K562 (cell line): ENCODE data around the gene CD84. TPM values are rescaled to one million over a fixed set of nuclear protein-coding genes. Genes with fewer than 3 reads are reported as not detected.
A peak's percentile ranks its signal among the peaks of the same experiment; 100 is the strongest.

Experiments
- ATAC-seq: fragments of 200-7000 bp; cut with Tn5 transposase; 3 replicates; pipeline ENCODE4 v1.9.1; 2020; ENCODE audit warnings: moderate library complexity
- BruUV-seq: library from RNA; stranded (reverse); fragments of 400-500 nt; replicated peaks from 2 replicates; lab custom pipeline; 2021; lab: Mats Ljungman, UMichigan
- CTCF ChIA-PET: fragments of 300-600 bp; formaldehyde crosslinking; extraction: SDS; loops from one replicate; lab custom pipeline; 2021; ENCODE audit warnings: low intra/inter-chr PET ratio; lab: Yijun Ruan, JAX
- POLR2A ChIA-PET: fragments of 300-600, 350-650 bp; sonication (Branson Sonifier 250); formaldehyde crosslinking; extraction: SDS; loops from one replicate; lab custom pipeline; 2021; ENCODE audit warnings: antibody characterized with exemption, inconsistent platforms; lab: Yijun Ruan, JAX
- DNase-seq, 4 experiments: peaks; one replicate each; pipeline versions ENCODE4 v3.0.0 to v3.0.0-alpha.2; 2011 to 2018; ENCODE audit warnings: low spot score in 3 of 4, mixed read lengths in 3 of 4; ENCODE audit errors: extremely low read depth in 1 of 4
- FAIRE-seq: peaks from 2 replicates; lab custom pipeline; 2011; peaks lifted over from hg19 to GRCh38; lab: Jason Lieb, UNC
- H2AFZ ChIP-seq: 2 replicates; pipeline ENCODE4 v1.6.0; 2011; ENCODE audit warnings: low read depth, low read length, control low read depth, inconsistent platforms
- H3K27ac ChIP-seq: fragments of 200-600 bp; 3 replicates; pipeline ENCODE4 v1.8.0; 2011; ENCODE audit warnings: low read depth, mild to moderate bottlenecking, control low read depth, inconsistent platforms, low read length, moderate library complexity, mixed read lengths; ENCODE audit errors: extremely low read depth
- H3K27me3 ChIP-seq, 2 experiments: fragments of 300-600 bp in 1 of 2; 2 replicates in 1 of 2; 3 replicates in 1 of 2; pipeline versions ENCODE4 v1.6.0 to v1.8.0; 2011; ENCODE audit warnings: inconsistent platforms in 2 of 2, low read length in 2 of 2, mild to moderate bottlenecking in 1 of 2, mixed read lengths in 1 of 2, moderate library complexity in 1 of 2; ENCODE audit not compliant: control insufficient read depth in 2 of 2, insufficient read depth in 2 of 2
- H3K36me3 ChIP-seq: fragments of 300-600 bp; 3 replicates; pipeline ENCODE4 v1.8.0; 2011; ENCODE audit warnings: mild to moderate bottlenecking, low read length, inconsistent platforms; ENCODE audit not compliant: control insufficient read depth, insufficient read depth
- H3K4me1 ChIP-seq, 2 experiments: fragments of 200-600 bp in 1 of 2; replicated peaks in 1 of 2; 2 replicates in 1 of 2; 3 replicates in 1 of 2; pipeline versions ENCODE4 v1.5.1 to v1.8.0; 2011; ENCODE audit warnings: inconsistent platforms in 2 of 2, low read length in 2 of 2, mild to moderate bottlenecking in 1 of 2, mixed read lengths in 1 of 2, moderate library complexity in 1 of 2; ENCODE audit not compliant: control insufficient read depth in 2 of 2, insufficient read depth in 2 of 2
- H3K4me2 ChIP-seq: 2 replicates; pipeline ENCODE4 v1.6.1; 2011; ENCODE audit warnings: low read length, control low read depth, inconsistent platforms, mixed read lengths; ENCODE audit not compliant: insufficient read depth
- H3K4me3 ChIP-seq: fragments of 200-600 bp; sonication (generic), shearing (Covaris generic); 2 replicates; pipeline ENCODE4 v1.5.1; 2016; ENCODE audit warnings: control low read depth, inconsistent platforms
- H3K79me2 ChIP-seq: fragments of 200-600 bp; 3 replicates; pipeline ENCODE4 v1.8.0; 2011; ENCODE audit warnings: low read length, inconsistent platforms; ENCODE audit not compliant: control insufficient read depth, insufficient read depth
- H3K9ac ChIP-seq, 2 experiments: 2 replicates each; pipeline versions ENCODE4 v1.6.0 to v1.6.1; 2011; ENCODE audit warnings: low read depth in 2 of 2, low read length in 2 of 2, control low read depth in 1 of 2, inconsistent platforms in 1 of 2, mild to moderate bottlenecking in 1 of 2, mixed read lengths in 1 of 2; ENCODE audit not compliant: insufficient read depth in 1 of 2
- H3K9me1 ChIP-seq: one replicate; pipeline ENCODE4 v1.6.0; 2011; ENCODE audit warnings: inconsistent platforms, mild to moderate bottlenecking, low read length, moderate library complexity; ENCODE audit not compliant: control insufficient read depth, insufficient read depth
- H3K9me3 ChIP-seq: replicated peaks from 2 replicates; pipeline ENCODE4 v1.5.1; 2011; ENCODE audit warnings: low read depth, low read length, inconsistent platforms; ENCODE audit not compliant: control insufficient read depth, insufficient read depth
- H4K20me1 ChIP-seq: replicated peaks from 2 replicates; pipeline ENCODE4 v1.6.1; 2011; ENCODE audit warnings: low read length, inconsistent platforms, mixed read lengths; ENCODE audit not compliant: control insufficient read depth, insufficient read depth
- NR2C2 ChIP-seq, 2 experiments: fragments of 200-800 bp in 1 of 2; sonication (Bioruptor generic) in 1 of 2; sonication (generic) in 1 of 2; formaldehyde crosslinking in 1 of 2; IDR thresholded peaks; 2 replicates each; pipeline versions ENCODE4 v1.6.1 to v1.8.0; 2016 to 2022; ENCODE audit warnings: mild to moderate bottlenecking in 1 of 2, missing compliant biosample characterization in 1 of 2, missing genetic modification characterization in 1 of 2, missing genetic modification reagents in 1 of 2
- RBM15 ChIP-seq: fragments of 200-400 bp; formaldehyde crosslinking; IDR thresholded peaks from 2 replicates; pipeline ENCODE4 v1.6.1; 2018; ENCODE audit warnings: mild to moderate bottlenecking, low read length, moderate library complexity; ENCODE audit not compliant: insufficient read depth
- TEAD1 ChIP-seq, 2 experiments: fragments of 450-650 bp in 1 of 2; sonication (generic) in 1 of 2; formaldehyde crosslinking; IDR thresholded peaks; 2 replicates each; pipeline versions ENCODE4 v1.4.0 to v1.8.0; 2020 to 2022; ENCODE audit warnings: mild to moderate bottlenecking in 2 of 2, missing genetic modification reagents in 1 of 2
- WGBS: fragments of 100-300 bp; shearing (Covaris generic); methylation state at CpG from one replicate; pipeline ENCODE4 v1.1.6; 2016; ENCODE audit warnings: low coverage, mixed read lengths; ENCODE audit not compliant: insufficient coverage; ENCODE audit errors: missing lambda C conversion rate; 5-methylcytosine and 5-hydroxymethylcytosine counted together
- in situ Hi-C: fragments of 300-500 bp; cut with MboI; formaldehyde crosslinking; loops from 4 replicates; pipeline ENCODE4 v1.15.0; 2018; ENCODE audit warnings: inconsistent platforms, mixed read lengths
- intact Hi-C: fragments of 100-400 bp; cut with micrococcal nuclease; formaldehyde crosslinking; loops from 2 replicates; pipeline ENCODE4 v1.14.2; 2022
- polyA plus RNA-seq, 8 experiments: library from polyadenylated mRNA; depleted of rRNA in 4 of 8; stranded (reverse) in 5 of 8; unstranded in 3 of 8; fragments of >200 nt; fragmentation: Nextera tagmentation in 2 of 8; fragmentation: Illumina TruSeq in 1 of 8; extraction: Ambion mirVana in 2 of 8; extraction: Trizol in 1 of 8; gene quantifications; 2 replicates each; pipeline versions ENCODE4 v1.2.1 to v1.2.3, GENCODE V29; 2011 to 2014; ENCODE audit warnings: inconsistent platforms in 1 of 8, missing spikeins in 1 of 8
- total RNA-seq, 7 experiments: library from RNA; depleted of rRNA in 6 of 7; stranded (reverse); fragments of >200 nt in 6 of 7; fragmentation: Illumina TruSeq in 2 of 7; extraction: Trizol in 2 of 7; gene quantifications; 2 replicates each; pipeline versions ENCODE4 v1.2.1 to v1.2.3, GENCODE V29; 2011 to 2021; ENCODE audit warnings: low replicate concordance in 1 of 7
- TF ChIP-seq, protein P1 (sequence below): sonication (generic); formaldehyde crosslinking; IDR thresholded peaks from 2 replicates; pipeline ENCODE4 v1.8.0; 2022; ENCODE audit warnings: mild to moderate bottlenecking, missing genetic modification reagents
- TF ChIP-seq, protein P2 (sequence below): fragments of 250-450 bp; sonication (Bioruptor Pico); IDR thresholded peaks from 2 replicates; pipeline ENCODE4 v1.4.0; 2020; ENCODE audit warnings: mild to moderate bottlenecking, moderate library complexity

CD84 gene
- total and polyA plus RNA-seq, 9 of the 15 experiments (the other 6 are each of a cell fraction or from before 2014, with no cell fraction given): 0.82 to 6.8 (median 2.0) TPM

DNA sequence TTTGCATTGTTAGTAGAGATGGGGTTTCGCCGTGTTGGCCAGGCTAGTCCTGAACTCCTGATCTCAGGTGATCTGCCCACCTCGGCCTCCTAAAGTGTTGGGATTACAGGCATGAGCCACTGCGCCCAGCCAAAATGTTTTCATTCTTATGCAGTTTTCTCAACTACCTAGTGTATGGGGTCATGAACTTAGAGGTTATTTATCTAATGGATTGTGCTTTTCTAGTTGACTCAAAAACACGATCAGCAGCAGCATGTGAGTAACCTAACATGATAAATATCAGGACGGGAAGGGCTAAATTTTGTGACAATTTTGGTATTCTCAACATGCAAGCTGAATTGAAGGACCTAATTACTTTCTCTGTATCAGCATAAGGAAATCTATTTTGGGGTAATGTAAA lies 9.2 kb upstream of the CD84 start:
- Histone ChIP-seq H4K20me1 (no peaks in the 10 kb centered on the region), H3K27me3 (no peaks in the 10 kb centered on the region), H3K9me1 (no peaks in the 10 kb centered on the region), H3K79me2 (no peaks in the 10 kb centered on the region), H3K4me2 (no peak overlapping the region; the same call in 1 of the 2 replicates), H3K36me3 (no peaks in the 10 kb centered on the region), H3K9me3 (0 out of 2 replicates have a peak, but pooled peaks cover 2% of the 10 kb centered on the region), H3K4me1 (no peaks in the 10 kb centered on the region), H3K27ac (no peak overlapping the region), H3K9ac (no peak overlapping the region), H3K4me3 (no peak overlapping the region), H2AFZ (peak overlapping the region; percentile 80)
- intact Hi-C loops: no loop called here
- in situ Hi-C loops: no loop called here
- no TSS peak for BruUV-seq
- ChIA-PET POLR2A (no interaction called here), CTCF (no interaction called here)
- FAIRE-seq (no peak), ATAC-seq (no peak), DNase-seq (no peak)
- WGBS: 54% methylated on average over 6 of the region's 6 CpGs
- no peak for TF ChIP-seq RBM15

DNA sequence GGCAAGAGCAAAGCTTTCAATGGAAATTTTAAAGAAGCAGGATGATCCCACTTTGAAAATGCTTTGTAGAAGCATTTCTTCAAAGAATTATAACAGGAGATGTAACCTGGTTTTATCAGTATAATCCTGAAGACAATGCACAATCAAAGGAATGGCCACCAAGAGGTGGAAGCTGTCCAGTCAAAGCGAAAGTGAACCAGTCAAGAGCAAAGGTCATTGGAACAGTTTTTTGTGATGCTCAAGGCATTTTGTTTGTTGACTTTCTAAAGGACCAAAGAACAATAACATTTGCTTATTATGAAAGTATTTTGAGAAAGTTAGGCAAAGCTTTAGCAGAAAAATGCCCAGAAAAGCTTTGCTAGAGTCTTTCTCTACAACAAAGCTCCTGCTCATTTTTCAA lies 5.5 kb upstream of the CD84 start:
- POLR2A ChIA-PET: no interaction called here
- ATAC-seq (no peak), DNase-seq (no peak), FAIRE-seq (no peak)
- H3K9me1 ChIP-seq: no peaks in the 10 kb centered on the region
- H3K79me2 ChIP-seq: no peaks in the 10 kb centered on the region
- peaks cover 3 to 21% of the 10 kb centered on the region in 2 experiments; a peak in 3 of 5 replicates for H3K4me1 ChIP-seq
- BruUV-seq: no TSS peak
- no peak overlapping the region for H2AFZ ChIP-seq
- H3K36me3 ChIP-seq: no peaks in the 10 kb centered on the region
- H3K27ac ChIP-seq: no peak overlapping the region
- 45% methylated on average over 1 of the region's 1 CpG for WGBS
- in situ Hi-C loops (no loop called here), intact Hi-C loops (no loop called here)
- H4K20me1 ChIP-seq: no peaks in the 10 kb centered on the region
- TF ChIP-seq NR2C2 (CRISPR knock-in tag; IDR thresholded peaks at IDR 0.05) (no peak), NR2C2 (tag; IDR thresholded peaks at IDR 0.05) (peak; percentile 46; the same call in 1 of the 2 replicates), TEAD1 (CRISPR knock-in tag; IDR thresholded peaks at IDR 0.05) (no peak)
- TF ChIP-seq, protein P1, sequence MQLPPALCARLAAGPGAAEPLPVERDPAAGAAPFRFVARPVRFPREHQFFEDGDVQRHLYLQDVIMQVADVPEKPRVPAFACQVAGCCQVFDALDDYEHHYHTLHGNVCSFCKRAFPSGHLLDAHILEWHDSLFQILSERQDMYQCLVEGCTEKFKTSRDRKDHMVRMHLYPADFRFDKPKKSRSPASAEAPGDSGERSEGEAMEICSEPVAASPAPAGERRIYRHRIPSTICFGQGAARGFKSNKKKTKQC (CRISPR knock-in tag): no peak
- TF ChIP-seq, protein P2, sequence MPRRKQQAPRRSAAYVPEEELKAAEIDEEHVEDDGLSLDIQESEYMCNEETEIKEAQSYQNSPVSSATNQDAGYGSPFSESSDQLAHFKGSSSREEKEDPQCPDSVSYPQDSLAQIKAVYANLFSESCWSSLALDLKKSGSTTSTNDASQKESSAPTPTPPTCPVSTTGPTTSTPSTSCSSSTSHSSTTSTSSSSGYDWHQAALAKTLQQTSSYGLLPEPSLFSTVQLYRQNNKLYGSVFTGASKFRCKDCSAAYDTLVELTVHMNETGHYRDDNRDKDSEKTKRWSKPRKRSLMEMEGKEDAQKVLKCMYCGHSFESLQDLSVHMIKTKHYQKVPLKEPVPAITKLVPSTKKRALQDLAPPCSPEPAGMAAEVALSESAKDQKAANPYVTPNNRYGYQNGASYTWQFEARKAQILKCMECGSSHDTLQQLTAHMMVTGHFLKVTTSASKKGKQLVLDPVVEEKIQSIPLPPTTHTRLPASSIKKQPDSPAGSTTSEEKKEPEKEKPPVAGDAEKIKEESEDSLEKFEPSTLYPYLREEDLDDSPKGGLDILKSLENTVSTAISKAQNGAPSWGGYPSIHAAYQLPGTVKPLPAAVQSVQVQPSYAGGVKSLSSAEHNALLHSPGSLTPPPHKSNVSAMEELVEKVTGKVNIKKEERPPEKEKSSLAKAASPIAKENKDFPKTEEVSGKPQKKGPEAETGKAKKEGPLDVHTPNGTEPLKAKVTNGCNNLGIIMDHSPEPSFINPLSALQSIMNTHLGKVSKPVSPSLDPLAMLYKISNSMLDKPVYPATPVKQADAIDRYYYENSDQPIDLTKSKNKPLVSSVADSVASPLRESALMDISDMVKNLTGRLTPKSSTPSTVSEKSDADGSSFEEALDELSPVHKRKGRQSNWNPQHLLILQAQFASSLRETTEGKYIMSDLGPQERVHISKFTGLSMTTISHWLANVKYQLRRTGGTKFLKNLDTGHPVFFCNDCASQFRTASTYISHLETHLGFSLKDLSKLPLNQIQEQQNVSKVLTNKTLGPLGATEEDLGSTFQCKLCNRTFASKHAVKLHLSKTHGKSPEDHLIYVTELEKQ (CRISPR knock-in tag): no peak
- no peak overlapping the region for H3K4me2 ChIP-seq
- no peaks in the 10 kb centered on the region for H3K9me3 ChIP-seq
- no peak overlapping the region for H3K4me3 ChIP-seq
- H3K27me3 ChIP-seq: no peaks in the 10 kb centered on the region
- no peak overlapping the region for H3K9ac ChIP-seq
- CTCF ChIA-PET: no interaction called here
